ENCODE results near the gene ZNF554.
"Not testable (repeated sequence)": the region's sequence is repeated elsewhere in the genome, so short reads cannot be mapped to it uniquely, and the experiment has no call there.

The ZNF554 gene

GRCh38 chr19:2872175-2872574, 52.5 kb downstream of the ZNF554 start:
- FAIRE-seq = not testable (repeated sequence)

DNA sequence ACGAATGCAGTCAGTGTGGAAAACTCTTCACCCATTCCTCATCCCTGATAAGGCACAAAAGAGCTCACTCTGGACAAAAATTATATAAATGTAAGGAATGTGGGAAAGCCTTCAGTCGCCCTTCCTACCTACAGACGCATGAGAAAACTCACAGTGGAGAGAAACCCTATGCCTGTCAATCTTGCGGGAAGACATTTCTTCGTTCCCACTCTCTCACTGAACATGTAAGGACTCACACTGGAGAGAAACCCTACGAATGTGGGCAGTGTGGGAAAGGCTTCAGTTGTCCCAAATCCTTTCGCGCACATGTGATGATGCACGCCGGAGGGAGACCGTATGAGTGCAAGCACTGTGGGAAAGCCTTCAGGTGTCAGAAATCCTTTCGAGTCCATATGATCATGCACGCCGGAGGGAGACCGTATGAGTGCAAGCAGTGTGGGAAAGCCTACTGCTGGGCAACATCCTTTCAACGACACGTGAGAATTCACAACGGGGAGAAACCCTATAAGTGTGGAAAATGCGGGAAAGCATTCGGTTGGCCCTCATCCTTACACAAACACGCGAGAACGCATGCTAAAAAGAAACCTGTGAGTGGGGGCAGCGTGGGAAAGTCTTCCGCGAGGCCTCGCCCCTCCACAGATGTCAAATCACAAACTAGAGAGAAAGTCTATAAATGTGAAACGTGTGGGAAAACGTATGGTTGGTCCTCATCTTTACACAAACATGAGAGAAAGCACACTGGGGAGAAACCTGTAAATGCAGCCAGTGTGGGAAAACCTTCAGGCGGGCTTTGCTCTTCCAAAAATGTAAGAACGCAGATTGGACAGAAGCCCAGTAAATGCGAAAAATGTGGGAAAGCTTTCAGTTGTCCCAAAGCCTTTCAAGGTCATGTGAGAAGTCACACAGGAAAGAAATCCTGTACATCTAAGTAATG, 58.0 kb downstream of the ZNF554 start:
- FAIRE-seq = no peak

GRCh38 chr19:2883686-2884439, 64.2 kb downstream of the ZNF554 start:
- no peak for FAIRE-seq

- FAIRE-seq = no peak
Observed at GRCh38 chr19:2885736-2886135, 66.1 kb downstream of the ZNF554 start.
